Stimulated activated CD8-positive, alpha-beta memory T cell treated with anti-CD3 and anti-CD28 coated beads, Interleukin-7, amount 100 ng/mL, for 4 hours (primary cell): ENCODE results near the gene PFDN2.

ENCODE experiments used
- DNase-seq, 2 donors: peaks; one replicate each; pipeline ENCODE4 v3.0.0-alpha.2; 2020; ENCODE audit warnings: low read depth in 2 of 2

PFDN2 gene

GRCh38 chr1:161117759-161118581 is at the start of gene PFDN2, which contains the start of gene NIT1:
PFDN2 (minus strand) TSS chr1:161118037; CDS start chr1:161118026, 11 bp downstream.
NIT1 (plus strand) TSS chr1:161118105; CDS start chr1:161118177, 72 bp downstream.
- peak; percentile 71 to 83 for DNase-seq

- DNase-seq, result no peak
Observed at GRCh38 chr1:161166669-161167548, 49.1 kb upstream of the PFDN2 start.

- peak; percentile 85 to 88 for DNase-seq
Observed at GRCh38 chr1:161165742-161166668, 48.2 kb upstream of the PFDN2 start, which contains the start of gene PPOX. PPOX (plus strand) TSS chr1:161166426; CDS start chr1:161166848, 422 bp downstream.

GRCh38 chr1:161164901-161165610 is 47.2 kb upstream of the PFDN2 start:
- no peak for DNase-seq

- DNase-seq, result no peak
Observed at GRCh38 chr1:161163793-161164192, 46.0 kb upstream of the PFDN2 start.

- DNase-seq, result no peak
Observed at GRCh38 chr1:161162806-161163205, 45.0 kb upstream of the PFDN2 start.

GRCh38 chr1:161162052-161162451 is 44.2 kb upstream of the PFDN2 start:
- DNase-seq, result no peak

- no peak for DNase-seq
Observed at GRCh38 chr1:161161652-161162051, 43.8 kb upstream of the PFDN2 start.

- no peak for DNase-seq
Observed at GRCh38 chr1:161160671-161161145, 42.9 kb upstream of the PFDN2 start.

GRCh38 chr1:161159913-161160243 is 42.0 kb upstream of the PFDN2 start:
- no peak for DNase-seq

- peak; percentile 84 to 89 for DNase-seq
Observed at GRCh38 chr1:161159087-161159912, 41.5 kb upstream of the PFDN2 start, which contains the start of gene USP21. USP21 (plus strand) TSS chr1:161159500; CDS start chr1:161160641, 1,141 bp downstream.

- no peak for DNase-seq
Observed at GRCh38 chr1:161158316-161159010, 40.6 kb upstream of the PFDN2 start.

GRCh38 chr1:161157867-161158266 is 40.0 kb upstream of the PFDN2 start:
- no peak for DNase-seq

- peak; percentile 69 to 70 for DNase-seq
Observed at GRCh38 chr1:161153682-161154337, 36.0 kb upstream of the PFDN2 start, which contains the start of gene UFC1. UFC1 (plus strand) TSS chr1:161153978; CDS start chr1:161153998, 20 bp downstream.

GRCh38 chr1:161153176-161153575 is 35.3 kb upstream of the PFDN2 start:
- DNase-seq, result no peak

- no peak for DNase-seq
Observed at GRCh38 chr1:161145832-161146231, 28.0 kb upstream of the PFDN2 start.

- DNase-seq, result no peak
Observed at GRCh38 chr1:161140755-161141400, 23.0 kb upstream of the PFDN2 start.

GRCh38 chr1:161139766-161140165 is 21.9 kb upstream of the PFDN2 start:
- no peak for DNase-seq
